ENCODE results near the gene EDIL3. TPM values are rescaled to one million over a fixed set of nuclear protein-coding genes. Genes with fewer than 3 reads are reported as not detected.

Gene EDIL3
- total RNA-seq, 2 experiments from 2014 or later = not detected

- TF ChIP-seq, protein P1, sequence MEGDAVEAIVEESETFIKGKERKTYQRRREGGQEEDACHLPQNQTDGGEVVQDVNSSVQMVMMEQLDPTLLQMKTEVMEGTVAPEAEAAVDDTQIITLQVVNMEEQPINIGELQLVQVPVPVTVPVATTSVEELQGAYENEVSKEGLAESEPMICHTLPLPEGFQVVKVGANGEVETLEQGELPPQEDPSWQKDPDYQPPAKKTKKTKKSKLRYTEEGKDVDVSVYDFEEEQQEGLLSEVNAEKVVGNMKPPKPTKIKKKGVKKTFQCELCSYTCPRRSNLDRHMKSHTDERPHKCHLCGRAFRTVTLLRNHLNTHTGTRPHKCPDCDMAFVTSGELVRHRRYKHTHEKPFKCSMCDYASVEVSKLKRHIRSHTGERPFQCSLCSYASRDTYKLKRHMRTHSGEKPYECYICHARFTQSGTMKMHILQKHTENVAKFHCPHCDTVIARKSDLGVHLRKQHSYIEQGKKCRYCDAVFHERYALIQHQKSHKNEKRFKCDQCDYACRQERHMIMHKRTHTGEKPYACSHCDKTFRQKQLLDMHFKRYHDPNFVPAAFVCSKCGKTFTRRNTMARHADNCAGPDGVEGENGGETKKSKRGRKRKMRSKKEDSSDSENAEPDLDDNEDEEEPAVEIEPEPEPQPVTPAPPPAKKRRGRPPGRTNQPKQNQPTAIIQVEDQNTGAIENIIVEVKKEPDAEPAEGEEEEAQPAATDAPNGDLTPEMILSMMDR (IDR thresholded peaks at IDR 0.05) = no peak
- intact Hi-C loops (cut with DNase I, micrococcal nuclease) = no loop called here
These were observed 170.8 kb downstream of the EDIL3 start for GRCh38 chr5:84213861-84214260.

GRCh38 chr5:84213212-84213611, 171.5 kb downstream of the EDIL3 start:
- H3K4me3 ChIP-seq (ENCODE audit: low read length) = no peak overlapping the region
- TF ChIP-seq, protein P1 (IDR thresholded peaks at IDR 0.05) = no peak
- intact Hi-C loops (cut with DNase I, micrococcal nuclease) = no loop called here
- H3K27me3 Mint-ChIP-seq = no peaks in the 10 kb centered on the region
- H3K27ac ChIP-seq (ENCODE audit: low read depth in 1 of 2, low read length in 2 of 2) = no peak overlapping the region
- peaks cover 0 to 4% of the 10 kb centered on the region in 2 experiments for H3K9me3 ChIP-seq (ENCODE audit: control insufficient read depth in 1 of 2, insufficient read depth in 1 of 2, low read length in 2 of 2)
- no peaks in the 10 kb centered on the region for H3K4me1 ChIP-seq (ENCODE audit: insufficient read depth, low read length)
- H3K36me3 ChIP-seq (ENCODE audit: insufficient read depth, low read length) = no peaks in the 10 kb centered on the region
- peaks cover 2% of the 10 kb centered on the region for H3K9me3 Mint-ChIP-seq
- CTCF ChIA-PET = interaction anchor here (0.7 kb wide), 1 partner anchor 13 kb away, joined by 3 read pairs; no protein-coding TSS in a partner anchor
- H3K4me3 Mint-ChIP-seq = no peak overlapping the region
- no peak overlapping the region for H3K27ac Mint-ChIP-seq
- no peaks in the 10 kb centered on the region for H3K4me1 Mint-ChIP-seq (ENCODE audit: low read depth)
- no peaks in the 10 kb centered on the region for H3K27me3 ChIP-seq (ENCODE audit: control insufficient read depth in 1 of 2, insufficient read depth in 2 of 2, low read length in 2 of 2)
- no peaks in the 10 kb centered on the region for H3K36me3 Mint-ChIP-seq (ENCODE audit: low read depth)
- POLR2A ChIA-PET = interaction anchor here (0.5 kb wide), 1 partner anchor 17 kb away, joined by 3 read pairs; no protein-coding TSS in a partner anchor
- ATAC-seq (ENCODE audit: poor library complexity) = no peak
- no peak for DNase-seq

More at GRCh38 chr5:84213861-84214260, 170.8 kb downstream of the EDIL3 start:
- no peaks in the 10 kb centered on the region for H3K4me1 ChIP-seq (ENCODE audit: insufficient read depth, low read length)
- CTCF ChIA-PET = no interaction called here
- H3K36me3 ChIP-seq (ENCODE audit: insufficient read depth, low read length) = no peaks in the 10 kb centered on the region
- peaks cover 0 to 8% of the 10 kb centered on the region in 2 experiments for H3K9me3 ChIP-seq (ENCODE audit: control insufficient read depth in 1 of 2, insufficient read depth in 1 of 2, low read length in 2 of 2)
- ATAC-seq (ENCODE audit: poor library complexity) (no peak), DNase-seq (no peak)
- H3K27me3 ChIP-seq (ENCODE audit: control insufficient read depth in 1 of 2, insufficient read depth in 2 of 2, low read length in 2 of 2) = no peaks in the 10 kb centered on the region
- H3K4me3 Mint-ChIP-seq = no peak overlapping the region
- H3K36me3 Mint-ChIP-seq (ENCODE audit: low read depth) = no peaks in the 10 kb centered on the region
- no peaks in the 10 kb centered on the region for H3K4me1 Mint-ChIP-seq (ENCODE audit: low read depth)
- H3K27ac Mint-ChIP-seq = no peak overlapping the region
- H3K27ac ChIP-seq (ENCODE audit: low read depth in 1 of 2, low read length in 2 of 2) = no peak overlapping the region
- peaks cover 2% of the 10 kb centered on the region for H3K9me3 Mint-ChIP-seq
- POLR2A ChIA-PET = no interaction called here
- no peak overlapping the region for H3K4me3 ChIP-seq (ENCODE audit: low read length)
- no peaks in the 10 kb centered on the region for H3K27me3 Mint-ChIP-seq

GRCh38 chr5:84204772-84205171, 179.9 kb downstream of the EDIL3 start:
- H3K4me3 Mint-ChIP-seq = no peak overlapping the region
- ChIA-PET CTCF (no interaction called here), POLR2A (no interaction called here)
- intact Hi-C loops (cut with DNase I, micrococcal nuclease) = no loop called here
- H3K27ac Mint-ChIP-seq = no peak overlapping the region
- Histone ChIP-seq H3K27me3 (ENCODE audit: control insufficient read depth in 1 of 2, insufficient read depth in 2 of 2, low read length in 2 of 2) (no peaks in the 10 kb centered on the region), H3K36me3 (ENCODE audit: insufficient read depth, low read length) (no peaks in the 10 kb centered on the region), H3K4me1 (ENCODE audit: insufficient read depth, low read length) (no peaks in the 10 kb centered on the region), H3K9me3 (ENCODE audit: control insufficient read depth in 1 of 2, insufficient read depth in 1 of 2, low read length in 2 of 2) (no peaks in the 10 kb centered on the region), H3K4me3 (ENCODE audit: low read length) (no peak overlapping the region), H3K27ac (ENCODE audit: low read depth in 1 of 2, low read length in 2 of 2) (no peak overlapping the region)
- H3K36me3 Mint-ChIP-seq (ENCODE audit: low read depth) = no peaks in the 10 kb centered on the region
- H3K27me3 Mint-ChIP-seq = no peaks in the 10 kb centered on the region
- H3K9me3 Mint-ChIP-seq = peaks cover 2% of the 10 kb centered on the region
- DNase-seq (no peak), ATAC-seq (ENCODE audit: poor library complexity) (no peak)
- TF ChIP-seq, protein P1 (IDR thresholded peaks at IDR 0.05) = no peak
- H3K4me1 Mint-ChIP-seq (ENCODE audit: low read depth) = no peaks in the 10 kb centered on the region

All from CD4-positive, alpha-beta T cell (primary cell).